Activated naive CD8-positive, alpha-beta T cell treated with anti-CD3 and anti-CD28 coated beads, Interleukin-2, amount 10 ng/mL, durations not matched to agents 7 days and 5 days (primary cell): Measurements from ENCODE around the gene FAM117A. TPM values are rescaled to one million over a fixed set of nuclear protein-coding genes. Genes with fewer than 3 reads are reported as not detected.

Experiments
- ATAC-seq: fragments of 150-1000 bp; cut with Tn5 transposase; one replicate; pipeline ENCODE4 v1.10.0; 2021; ENCODE audit warnings: low read depth, moderate library complexity
- POLR2A ChIA-PET: fragments of 350-600 bp; sonication (Branson Sonifier 250); formaldehyde crosslinking; loops from one replicate; lab custom pipeline; 2021; ENCODE audit warnings: antibody characterized with exemption; lab: Charles Lee
- DNase-seq: peaks from one replicate; pipeline ENCODE4 v3.0.0; 2021
- H3K27ac Mint-ChIP-seq: one replicate; pipeline ENCODE4 v1.8.0; 2022; ENCODE audit warnings: mild to moderate bottlenecking, mixed read lengths
- H3K27me3 Mint-ChIP-seq: one replicate; pipeline ENCODE4 v1.8.0; 2022; ENCODE audit warnings: mild to moderate bottlenecking, moderate library complexity, mixed read lengths
- H3K36me3 Mint-ChIP-seq: one replicate; pipeline ENCODE4 v1.8.0; 2021; ENCODE audit warnings: mild to moderate bottlenecking, mixed read lengths
- H3K4me1 Mint-ChIP-seq: one replicate; pipeline ENCODE4 v1.8.0; 2021; ENCODE audit warnings: mixed read lengths
- H3K4me3 Mint-ChIP-seq: one replicate; pipeline ENCODE4 v1.8.0; 2022; ENCODE audit warnings: mild to moderate bottlenecking, moderate library complexity, mixed read lengths
- H3K9me3 Mint-ChIP-seq: one replicate; pipeline ENCODE4 v1.8.0; 2021; ENCODE audit warnings: mixed read lengths
- total RNA-seq, 2 experiments: library from RNA; stranded (reverse); gene quantifications; one replicate each; pipeline ENCODE4 v1.2.3, GENCODE V29; 2021

FAM117A gene
- total RNA-seq, 2 experiments from 2014 or later = 47.0 to 57.2 TPM

DNA sequence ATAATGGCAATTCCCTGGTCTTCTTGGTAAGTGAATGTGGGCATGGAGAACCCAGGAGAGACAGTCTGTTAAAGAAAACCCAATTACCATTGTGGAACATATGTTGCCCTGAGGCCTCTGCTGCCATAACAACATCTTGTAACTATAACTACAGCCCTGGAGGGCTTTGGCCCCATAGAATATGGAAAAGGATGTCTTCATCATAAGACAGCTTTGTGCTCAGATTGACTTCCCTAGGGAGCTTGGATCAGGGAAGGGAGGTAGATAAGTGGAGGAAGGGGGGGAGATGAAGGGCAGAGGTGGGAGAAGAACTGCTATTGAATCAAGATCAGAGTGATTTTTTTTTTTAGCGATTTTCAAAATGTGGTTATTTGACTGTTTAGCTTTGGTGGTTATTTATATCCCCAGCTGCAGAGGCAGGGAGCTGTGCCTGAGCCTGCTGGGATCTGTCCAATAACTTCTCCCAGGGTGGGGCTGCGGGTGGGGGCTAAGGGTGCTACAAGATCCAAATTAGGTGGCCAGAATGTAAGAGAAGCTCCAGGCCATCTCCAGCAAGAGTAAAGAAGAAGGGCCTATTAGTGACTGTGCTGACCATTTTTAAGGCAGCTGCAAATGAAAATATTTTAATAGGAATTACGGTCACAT is 19.3 kb upstream of the FAM117A start:
- Mint-ChIP-seq H3K27me3 (peaks cover 4% of the 10 kb centered on the region), H3K4me1 (peaks cover 19% of the 10 kb centered on the region), H3K27ac (no peak overlapping the region), H3K9me3 (no peaks in the 10 kb centered on the region), H3K4me3 (no peak overlapping the region), H3K36me3 (no peaks in the 10 kb centered on the region)
- ATAC-seq (no peak), DNase-seq (no peak)
- POLR2A ChIA-PET = interaction anchor here (0.7 to 1.6 kb wide), 2 partner anchors 19 to 382 kb away, joined by 3 to 10 read pairs; partner anchors contain the start of gene FAM117A

DNA sequence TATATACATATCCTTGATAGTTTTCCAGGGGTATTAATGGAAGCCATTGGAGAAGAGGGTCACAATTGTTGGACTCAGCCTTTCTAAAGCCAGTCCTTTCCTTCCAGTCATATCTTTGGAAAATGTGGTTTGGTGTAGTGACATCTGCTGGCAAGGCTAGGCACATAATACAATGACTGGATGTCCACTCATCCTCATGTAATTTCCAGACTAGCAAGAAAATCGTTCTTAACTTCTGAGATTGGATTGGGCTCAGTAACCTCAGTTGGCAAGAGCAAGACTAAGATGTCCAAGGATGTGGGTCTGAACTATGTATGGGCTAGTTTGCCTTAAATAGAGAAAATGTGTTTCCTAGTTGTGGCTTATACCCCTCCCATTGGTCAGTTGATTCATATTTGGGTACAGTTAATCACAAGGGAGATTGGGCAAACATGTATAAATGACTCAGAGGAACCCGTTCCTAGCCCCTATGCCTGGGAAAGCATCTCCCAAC is 15.9 kb upstream of the FAM117A start:
- DNase-seq = no peak
- Mint-ChIP-seq H3K27me3 (peaks cover 6% of the 10 kb centered on the region), H3K9me3 (no peaks in the 10 kb centered on the region), H3K36me3 (no peaks in the 10 kb centered on the region), H3K4me3 (no peak overlapping the region), H3K4me1 (peaks cover 8% of the 10 kb centered on the region), H3K27ac (no peak overlapping the region)
- peak; percentile 54 for ATAC-seq
- POLR2A ChIA-PET = no interaction called here

DNA sequence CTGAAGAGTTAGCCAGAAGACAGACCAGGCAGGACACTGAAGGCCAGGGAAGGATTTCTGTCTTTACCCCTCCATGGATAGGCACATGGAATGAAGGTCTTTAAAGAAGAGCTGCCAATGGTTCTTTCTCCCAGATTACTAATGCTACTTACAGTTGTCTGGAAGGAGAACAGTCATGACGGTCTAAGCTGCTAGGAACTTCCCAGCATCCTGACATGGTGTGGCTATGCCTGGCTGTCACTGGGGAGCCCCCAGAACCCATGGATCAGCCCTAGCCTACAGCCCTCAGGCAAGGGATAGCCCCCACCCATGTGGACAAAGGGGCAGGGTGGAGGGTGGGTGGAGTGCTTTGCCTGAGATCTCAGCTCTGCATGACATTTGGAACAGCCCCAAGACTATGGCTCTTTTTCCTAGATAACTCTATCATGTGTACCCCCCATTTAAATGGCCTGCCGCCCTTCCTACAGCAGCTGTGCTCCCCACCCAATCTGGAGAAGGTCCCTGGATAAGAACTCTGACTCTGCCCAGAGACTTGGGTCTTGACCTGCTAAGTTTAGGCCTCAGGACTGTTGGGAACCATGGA is 15.3 kb upstream of the FAM117A start:
- Mint-ChIP-seq H3K27me3 (peaks cover 6% of the 10 kb centered on the region), H3K9me3 (no peaks in the 10 kb centered on the region), H3K4me1 (peaks cover 8% of the 10 kb centered on the region), H3K36me3 (no peaks in the 10 kb centered on the region), H3K4me3 (no peak overlapping the region), H3K27ac (no peak overlapping the region)
- no peak for DNase-seq
- no peak for ATAC-seq
- POLR2A ChIA-PET = interaction anchor here (0.9 kb wide), 1 partner anchor 15 kb away, joined by 3 read pairs; no protein-coding TSS in a partner anchor

DNA sequence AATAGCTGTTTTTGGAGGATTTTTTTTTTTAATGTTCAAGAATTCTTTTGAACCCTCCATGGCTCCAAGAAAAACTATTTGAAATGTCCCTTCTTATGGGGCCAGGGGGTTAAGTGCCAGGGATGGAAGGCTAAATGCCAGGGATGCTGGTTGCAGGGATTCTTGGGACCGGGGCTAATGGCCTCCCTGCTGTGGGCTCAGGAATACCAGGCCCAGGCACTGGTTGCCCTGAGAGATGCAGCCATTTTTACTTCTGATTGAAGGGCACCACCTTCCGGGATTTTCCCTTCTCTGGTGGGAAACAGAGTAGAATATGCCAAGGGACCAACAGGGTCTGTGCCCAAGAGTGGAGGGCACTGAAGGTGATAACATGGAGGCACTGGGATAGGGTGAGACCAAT is 13.6 kb upstream of the FAM117A start:
- Mint-ChIP-seq H3K27me3 (peaks cover 6% of the 10 kb centered on the region), H3K27ac (no peak overlapping the region), H3K9me3 (no peaks in the 10 kb centered on the region), H3K4me1 (peaks cover 6% of the 10 kb centered on the region), H3K36me3 (no peaks in the 10 kb centered on the region), H3K4me3 (no peak overlapping the region)
- POLR2A ChIA-PET = interaction anchor here (1.7 kb wide), 1 partner anchor 14 kb away, joined by 5 read pairs; the partner anchor contains the start of gene FAM117A
- ATAC-seq = no peak
- DNase-seq = no peak

DNA sequence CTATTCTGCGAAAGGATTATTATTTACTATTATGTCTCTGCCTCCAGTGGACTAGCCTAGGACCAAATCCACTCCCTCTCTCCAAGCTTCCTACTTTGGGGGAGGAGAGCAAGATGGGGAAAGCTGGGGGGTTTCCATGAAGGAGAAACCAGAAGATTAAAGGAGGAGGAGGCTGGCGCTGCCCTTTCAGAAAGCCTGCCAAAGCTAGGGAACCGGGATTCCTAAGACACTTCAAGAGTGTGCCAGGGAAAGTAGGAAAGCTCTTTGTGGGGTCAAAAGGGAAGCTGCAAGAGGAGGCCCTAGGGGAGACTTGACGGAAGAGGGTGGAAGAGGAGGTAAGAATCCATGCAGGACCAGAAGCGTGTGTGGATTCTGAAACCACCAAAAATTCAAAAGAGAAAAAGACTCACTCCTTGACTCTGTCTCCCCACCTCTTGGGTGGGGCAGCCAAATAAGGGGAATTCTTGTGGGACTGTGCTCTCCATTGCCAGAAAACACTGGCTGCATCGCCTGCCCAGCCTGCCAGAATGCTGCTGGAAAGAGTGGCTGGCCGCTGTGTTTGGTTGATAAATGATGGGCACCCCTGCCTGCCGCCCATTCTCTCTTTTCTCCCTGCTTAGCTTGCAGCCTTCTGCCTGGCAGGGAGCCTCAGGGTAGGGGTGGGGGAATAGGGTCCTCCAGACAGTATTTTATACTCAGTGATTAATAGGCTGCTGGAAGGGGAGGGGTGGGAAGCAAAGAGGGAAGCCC is 12.8 kb upstream of the FAM117A start:
- Mint-ChIP-seq H3K4me1 (peaks cover 7% of the 10 kb centered on the region), H3K4me3 (no peak overlapping the region), H3K27ac (no peak overlapping the region), H3K36me3 (no peaks in the 10 kb centered on the region), H3K9me3 (no peaks in the 10 kb centered on the region), H3K27me3 (peaks cover 6% of the 10 kb centered on the region)
- no peak for ATAC-seq
- no peak for DNase-seq
- POLR2A ChIA-PET = interaction anchor here (0.7 to 1.7 kb wide), 2 partner anchors 12 to 13 kb away, joined by 3 to 5 read pairs; partner anchors contain the start of gene FAM117A

DNA sequence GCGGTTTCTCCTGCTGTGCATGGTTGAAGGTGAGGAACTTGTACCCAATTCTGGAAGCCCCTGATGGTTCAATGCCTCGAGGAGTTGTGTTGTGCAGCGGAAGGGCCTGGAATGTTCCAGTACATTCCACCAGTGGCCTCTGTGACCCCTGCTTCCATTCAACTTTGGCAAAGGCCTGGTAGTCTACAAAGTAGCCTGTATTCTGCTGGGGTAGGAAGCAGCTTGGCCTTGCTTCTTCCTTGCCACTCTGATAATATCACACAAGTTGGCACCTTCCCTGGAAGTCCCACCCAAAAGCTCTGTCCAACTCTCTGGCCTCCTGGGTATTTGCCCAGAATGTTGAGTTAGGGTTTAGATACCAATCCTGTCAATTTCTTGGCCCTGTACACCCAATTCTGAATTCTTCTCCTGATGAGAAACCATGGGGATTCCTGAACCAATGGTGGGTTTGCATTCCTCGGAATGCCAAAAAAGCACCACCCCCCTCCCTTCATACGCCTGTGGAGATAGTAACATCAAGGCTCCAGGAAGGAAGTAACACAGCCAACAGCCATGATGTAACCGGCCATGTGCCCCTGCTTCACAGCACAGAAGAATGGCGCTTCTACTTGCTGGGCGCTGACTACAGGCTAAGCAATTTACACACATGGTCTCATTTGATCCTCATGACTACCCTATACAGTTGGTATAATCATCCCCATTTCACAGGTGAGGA is 11.8 kb upstream of the FAM117A start:
- Mint-ChIP-seq H3K4me3 (no peak overlapping the region), H3K4me1 (peaks cover 9% of the 10 kb centered on the region), H3K36me3 (no peaks in the 10 kb centered on the region), H3K27me3 (peaks cover 6% of the 10 kb centered on the region), H3K27ac (no peak overlapping the region), H3K9me3 (no peaks in the 10 kb centered on the region)
- ATAC-seq (no peak), DNase-seq (no peak)
- POLR2A ChIA-PET = interaction anchor here (0.7 kb wide), 1 partner anchor 11 kb away, joined by 3 read pairs; the partner anchor contains the start of gene FAM117A

DNA sequence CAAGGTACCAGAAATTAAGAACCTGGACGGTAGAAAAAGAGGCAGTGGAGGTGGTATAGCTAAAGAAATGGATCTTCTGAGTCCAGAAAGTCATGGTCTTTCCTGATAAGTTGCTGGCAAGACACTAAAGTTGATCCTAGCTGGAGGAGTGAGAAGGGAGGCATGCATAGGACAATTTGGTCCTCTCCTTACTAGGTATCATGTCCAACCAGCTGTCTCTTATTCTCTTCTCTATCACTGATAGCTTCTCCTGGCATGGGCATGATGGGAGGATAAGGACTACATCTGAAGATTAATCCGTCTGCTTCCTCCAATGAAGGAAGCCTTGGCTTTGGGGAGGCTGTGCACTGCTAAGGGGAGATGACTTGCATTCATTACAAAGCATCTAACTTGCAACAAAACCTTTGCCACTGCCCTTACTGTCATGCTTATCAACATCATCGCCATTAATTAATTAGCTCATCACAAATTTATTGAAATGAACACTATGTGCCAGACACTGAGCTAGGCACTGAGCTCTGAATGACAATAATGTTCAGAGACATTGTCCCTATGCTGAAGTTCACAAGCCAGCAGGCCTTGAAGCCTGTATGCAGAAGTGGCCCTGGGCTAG is 3.1 kb upstream of the FAM117A start:
- no peaks in the 10 kb centered on the region for H3K36me3 Mint-ChIP-seq
- DNase-seq = no peak
- no peak for ATAC-seq
- peaks cover 23% of the 10 kb centered on the region for H3K27me3 Mint-ChIP-seq
- POLR2A ChIA-PET = no interaction called here
- H3K27ac Mint-ChIP-seq = no peak overlapping the region
- H3K4me3 Mint-ChIP-seq = no peak overlapping the region
- peaks cover 17% of the 10 kb centered on the region for H3K4me1 Mint-ChIP-seq
- no peaks in the 10 kb centered on the region for H3K9me3 Mint-ChIP-seq

DNA sequence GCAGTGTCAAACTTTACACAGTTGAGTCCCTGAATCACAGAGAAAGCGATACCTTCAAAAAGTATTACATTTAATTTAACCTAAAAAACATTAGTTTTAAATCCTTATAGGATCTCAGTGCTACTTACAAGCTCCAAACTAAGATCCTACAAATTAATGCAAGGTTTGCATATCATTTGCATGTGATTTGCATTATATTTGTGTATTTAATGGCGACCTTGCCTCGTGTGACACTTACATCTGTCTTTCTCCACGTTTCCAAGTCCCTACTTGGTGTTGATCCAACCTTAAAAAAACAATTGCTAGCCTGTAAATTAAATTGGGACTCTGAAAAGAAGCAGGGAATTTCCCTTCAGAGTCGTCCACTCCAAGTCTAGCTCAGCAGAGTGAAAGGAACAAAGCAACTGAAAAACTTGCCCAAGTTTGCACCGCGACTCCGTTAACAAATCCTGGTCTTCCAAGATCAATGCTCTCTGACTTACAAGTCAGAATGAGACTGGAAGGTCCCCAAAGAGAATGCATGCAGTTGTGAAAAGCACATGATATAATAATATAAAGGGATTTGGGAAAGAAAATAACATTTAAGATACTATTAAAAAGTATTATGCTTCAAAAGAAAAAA is 739 bp upstream of the FAM117A start:
- DNase-seq (no peak), ATAC-seq (no peak)
- Mint-ChIP-seq H3K27me3 (peaks cover 23% of the 10 kb centered on the region), H3K36me3 (peaks cover 2% of the 10 kb centered on the region), H3K9me3 (no peaks in the 10 kb centered on the region), H3K4me1 (peaks cover 31% of the 10 kb centered on the region), H3K27ac (peak overlapping the region; percentile 89), H3K4me3 (peak overlapping the region; percentile 91)
- POLR2A ChIA-PET = interaction anchor here (0.5 to 5.1 kb wide), 19 partner anchors 9 to 461 kb away, joined by 3 to 76 read pairs (median 6); partner anchors contain the start of genes KAT7 and SLC35B1

DNA sequence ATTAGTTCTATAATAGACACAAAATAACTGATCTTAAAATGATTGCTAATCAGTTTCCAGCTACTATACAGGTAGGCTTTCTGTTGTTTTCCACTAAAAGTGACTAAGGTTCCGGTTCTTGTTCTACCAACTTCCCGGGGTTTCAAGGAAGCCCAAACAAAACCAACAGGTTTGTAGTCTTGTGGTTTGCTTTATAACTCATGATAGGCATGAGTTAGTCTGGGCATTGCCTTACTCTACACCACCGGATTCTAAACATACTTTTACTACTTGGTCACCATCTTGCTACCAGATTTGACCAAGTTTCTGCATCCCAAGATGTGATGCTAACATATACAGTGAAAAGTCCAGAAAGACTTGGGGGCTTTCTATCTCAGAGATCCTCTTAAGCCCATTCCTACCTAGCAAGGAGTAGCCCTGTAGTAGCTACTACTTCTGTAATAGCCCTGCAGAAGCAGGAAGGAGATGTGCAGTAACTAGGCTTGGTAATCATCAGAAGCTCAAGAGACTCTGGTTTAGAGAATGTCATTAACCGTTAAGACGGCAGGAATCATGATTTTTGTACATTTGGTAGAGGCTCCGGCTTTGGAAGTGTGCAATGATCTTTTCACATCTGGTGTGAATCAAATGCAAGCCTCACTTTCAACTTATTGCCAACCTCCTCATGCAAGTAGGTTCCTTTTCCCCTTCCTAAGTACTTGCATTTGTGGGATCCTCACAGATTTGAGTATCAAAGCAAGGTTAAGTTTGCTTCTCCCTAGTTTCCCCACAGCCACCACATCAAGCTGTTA is 1.6 kb downstream of the FAM117A start:
- peaks cover 20% of the 10 kb centered on the region for H3K27me3 Mint-ChIP-seq
- DNase-seq (no peak), ATAC-seq (no peak)
- peak overlapping the region; percentile 97 for H3K4me3 Mint-ChIP-seq
- H3K9me3 Mint-ChIP-seq = no peaks in the 10 kb centered on the region
- peak overlapping the region; percentile 95 for H3K27ac Mint-ChIP-seq
- POLR2A ChIA-PET = interaction anchor here (0.6 to 5.1 kb wide), 6 partner anchors 10 to 56 kb away, joined by 3 to 76 read pairs (median 12); partner anchors contain the start of gene KAT7
- peaks cover 9% of the 10 kb centered on the region for H3K36me3 Mint-ChIP-seq
- peaks cover 44% of the 10 kb centered on the region for H3K4me1 Mint-ChIP-seq

DNA sequence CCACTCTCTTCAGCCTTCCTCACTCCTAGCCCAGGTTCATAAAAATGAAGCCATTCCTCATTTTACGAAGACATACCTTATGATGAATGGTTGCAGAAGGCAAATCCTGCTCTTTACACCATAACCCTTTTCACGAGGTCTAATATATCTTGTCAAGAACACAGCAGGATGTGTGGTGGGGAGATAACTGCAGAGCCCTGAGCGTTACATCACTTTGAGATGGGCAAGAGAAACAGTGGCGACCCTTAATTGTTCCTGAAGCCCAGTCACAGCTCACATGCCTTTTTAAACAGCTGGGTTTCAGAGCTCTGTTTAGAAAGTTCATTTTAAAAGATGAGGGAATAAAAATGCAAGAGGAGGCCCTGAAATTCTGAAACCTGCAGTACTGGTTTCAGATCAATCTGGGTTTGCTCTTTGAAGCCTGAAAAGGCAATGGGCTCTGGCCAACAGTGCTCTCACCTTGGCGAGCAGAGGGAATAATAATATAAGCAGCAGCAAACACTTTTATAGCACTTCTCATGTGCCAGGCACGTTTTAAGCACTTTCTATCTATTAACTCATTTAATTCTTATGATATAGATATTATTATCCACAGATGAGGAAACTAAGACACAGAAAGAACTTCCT is 2.9 kb downstream of the FAM117A start:
- Mint-ChIP-seq H3K4me3 (peak overlapping the region; percentile 97), H3K4me1 (peaks cover 53% of the 10 kb centered on the region), H3K27ac (peak overlapping the region; percentile 62), H3K36me3 (peaks cover 9% of the 10 kb centered on the region), H3K9me3 (no peaks in the 10 kb centered on the region), H3K27me3 (peaks cover 10% of the 10 kb centered on the region)
- DNase-seq = no peak
- POLR2A ChIA-PET = interaction anchor here (0.7 to 5.1 kb wide), 3 partner anchors 12 to 52 kb away, joined by 3 to 76 read pairs (median 68); no protein-coding TSS in a partner anchor
- ATAC-seq = no peak

DNA sequence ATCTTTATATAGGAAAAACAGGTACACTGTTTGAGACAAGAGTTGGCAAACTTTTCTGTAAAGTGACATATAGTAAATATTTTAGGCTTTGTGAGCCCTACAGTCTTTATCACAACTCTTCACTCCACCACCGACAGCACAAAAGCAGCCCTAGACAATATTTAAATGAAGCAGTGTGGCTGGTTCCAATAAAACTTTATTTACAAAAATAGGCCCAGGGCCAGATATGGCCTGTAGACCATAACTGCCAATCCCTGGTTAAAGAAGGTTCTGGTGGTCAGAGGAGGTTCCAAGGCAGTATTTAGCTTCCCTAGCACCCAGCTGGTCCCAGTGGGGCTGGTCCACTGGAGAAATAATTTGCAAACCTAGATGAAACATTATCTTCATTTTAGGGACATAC is 3.6 kb downstream of the FAM117A start:
- no peak for ATAC-seq
- POLR2A ChIA-PET = interaction anchor here (5.0 to 5.1 kb wide), 2 partner anchors 12 to 19 kb away, joined by 68 to 76 read pairs; no protein-coding TSS in a partner anchor
- H3K4me3 Mint-ChIP-seq = no peak overlapping the region
- peaks cover 9% of the 10 kb centered on the region for H3K36me3 Mint-ChIP-seq
- peak overlapping the region; percentile 62 for H3K27ac Mint-ChIP-seq
- peaks cover 4% of the 10 kb centered on the region for H3K27me3 Mint-ChIP-seq
- no peak for DNase-seq
- H3K9me3 Mint-ChIP-seq = no peaks in the 10 kb centered on the region
- H3K4me1 Mint-ChIP-seq = peaks cover 59% of the 10 kb centered on the region
